IMR-90 (cell line): ENCODE data around the gene PAM. TPM values are rescaled to one million over a fixed set of nuclear protein-coding genes. Genes with fewer than 3 reads are reported as not detected.

ENCODE experiments used
- ATAC-seq: fragments of 200-7000 bp; cut with Tn5 transposase; 2 replicates; pipeline ENCODE4 v1.9.1; 2020; ENCODE audit warnings: low read depth, mild to moderate bottlenecking, moderate library complexity
- BruUV-seq: library from RNA; stranded (reverse); fragments of 400-500 nt; replicated peaks from 2 replicates; lab custom pipeline; 2021; lab: Mats Ljungman, UMichigan
- CTCF ChIA-PET: fragments of 300-600 bp; formaldehyde crosslinking; extraction: SDS; loops from one replicate; lab custom pipeline; 2021; ENCODE audit warnings: antibody characterized with exemption; lab: Yijun Ruan, JAX
- POLR2A ChIA-PET: fragments of 300-600 bp; sonication (Branson Sonifier 250); formaldehyde crosslinking; loops from one replicate; lab custom pipeline; 2022; ENCODE audit warnings: antibody characterized with exemption; ENCODE audit not compliant: unreplicated experiment; lab: Charles Lee
- DNase-seq: peaks from one replicate; pipeline ENCODE4 v3.0.0; 2013
- H2AFZ ChIP-seq: replicated peaks from 2 replicates; pipeline ENCODE3; 2013; ENCODE audit warnings: low read length, mild to moderate bottlenecking; ENCODE audit not compliant: poor library complexity
- H2AK5ac ChIP-seq: 2 replicates; pipeline ENCODE4 v1.6.1; 2013; ENCODE audit warnings: low read depth, low read length, inconsistent platforms
- H2AK9ac ChIP-seq: replicated peaks from 2 replicates; pipeline ENCODE3; 2013; ENCODE audit warnings: mild to moderate bottlenecking, low read depth, low read length, moderate library complexity; ENCODE audit not compliant: poor library complexity
- H2BK120ac ChIP-seq: 2 replicates; pipeline ENCODE4 v1.6.1; 2013; ENCODE audit warnings: low read depth, low read length, inconsistent platforms
- H2BK15ac ChIP-seq: 3 replicates; pipeline ENCODE4 v1.6.1; 2013; ENCODE audit warnings: low read depth, low read length, inconsistent platforms
- H2BK20ac ChIP-seq: 2 replicates; pipeline ENCODE4 v1.6.1; 2013; ENCODE audit warnings: low read depth, mild to moderate bottlenecking, inconsistent platforms, low read length, moderate library complexity
- H2BK5ac ChIP-seq: 2 replicates; pipeline ENCODE4 v1.6.1; 2013; ENCODE audit warnings: mild to moderate bottlenecking, low read depth, low read length, inconsistent platforms; ENCODE audit not compliant: poor library complexity, severe bottlenecking
- H3K14ac ChIP-seq: replicated peaks from 2 replicates; pipeline ENCODE4 v1.6.1; 2013; ENCODE audit warnings: low read depth, low read length, inconsistent platforms
- H3K18ac ChIP-seq: 2 replicates; pipeline ENCODE4 v1.6.1; 2013; ENCODE audit warnings: low read depth, low read length, control low read depth
- H3K23ac ChIP-seq: 2 replicates; pipeline ENCODE4 v1.6.1; 2013; ENCODE audit warnings: low read depth, low read length, inconsistent platforms
- H3K27ac ChIP-seq: 2 replicates; pipeline ENCODE4 v1.5.1; 2013; ENCODE audit warnings: mild to moderate bottlenecking, control low read depth, low read length; ENCODE audit not compliant: insufficient read depth
- H3K27me3 ChIP-seq: 2 replicates; pipeline ENCODE4 v1.6.1; 2013; ENCODE audit warnings: low read length; ENCODE audit not compliant: control insufficient read depth, insufficient read depth
- H3K36me3 ChIP-seq: 2 replicates; pipeline ENCODE4 v1.6.1; 2013; ENCODE audit warnings: low read length, mixed read lengths; ENCODE audit not compliant: control insufficient read depth, insufficient read depth
- H3K4ac ChIP-seq: 2 replicates; pipeline ENCODE4 v1.6.1; 2013; ENCODE audit warnings: low read depth, low read length, inconsistent platforms
- H3K4me1 ChIP-seq: 2 replicates; pipeline ENCODE4 v1.6.1; 2013; ENCODE audit warnings: low read length, mixed read lengths; ENCODE audit not compliant: control insufficient read depth, insufficient read depth
- H3K4me2 ChIP-seq: 2 replicates; pipeline ENCODE4 v1.6.1; 2013; ENCODE audit warnings: low read depth, mild to moderate bottlenecking, control low read depth, low read length, moderate library complexity
- H3K4me3 ChIP-seq: 2 replicates; pipeline ENCODE4 v1.5.1; 2013; ENCODE audit warnings: low read depth, mild to moderate bottlenecking, control low read depth, low read length, moderate library complexity; ENCODE audit not compliant: insufficient read depth
- H3K56ac ChIP-seq: 2 replicates; pipeline ENCODE4 v1.6.1; 2013; ENCODE audit warnings: low read length, inconsistent platforms; ENCODE audit not compliant: insufficient read depth; ENCODE audit errors: extremely low read depth
- H3K79me1 ChIP-seq, 2 experiments: 2 replicates each; pipeline ENCODE4 v1.6.1; 2013; ENCODE audit warnings: low read length in 2 of 2, inconsistent platforms in 1 of 2, low read depth in 1 of 2
- H3K9ac ChIP-seq: 2 replicates; pipeline ENCODE4 v1.6.1; 2013; ENCODE audit warnings: low read depth, low read length, control low read depth
- H3K9me1 ChIP-seq: 2 replicates; pipeline ENCODE4 v1.6.1; 2013; ENCODE audit warnings: low read length, inconsistent platforms; ENCODE audit not compliant: insufficient read depth
- H3K9me3 ChIP-seq: 2 replicates; pipeline ENCODE4 v1.6.1; 2013; ENCODE audit warnings: low read length; ENCODE audit not compliant: control insufficient read depth, insufficient read depth
- H4K20me1 ChIP-seq: 2 replicates; pipeline ENCODE4 v1.6.1; 2013; ENCODE audit warnings: low read length, inconsistent platforms; ENCODE audit not compliant: insufficient read depth
- H4K5ac ChIP-seq: 2 replicates; pipeline ENCODE4 v1.6.1; 2013; ENCODE audit warnings: mild to moderate bottlenecking, low read depth, low read length, control low read depth
- H4K8ac ChIP-seq, 2 experiments: 2 replicates each; pipeline ENCODE4 v1.6.1; 2013; ENCODE audit warnings: low read depth in 2 of 2, low read length in 2 of 2, control low read depth in 1 of 2, inconsistent platforms in 1 of 2
- H4K91ac ChIP-seq: 2 replicates; pipeline ENCODE4 v1.6.1; 2013; ENCODE audit warnings: low read depth, low read length, inconsistent platforms; ENCODE audit not compliant: insufficient read depth
- CEBPB ChIP-seq: IDR thresholded peaks from 2 replicates; pipeline ENCODE4 v1.6.1; 2012; ENCODE audit warnings: low read depth, low read length, improper control_type of control experiment
- CHD1 ChIP-seq: IDR thresholded peaks from 2 replicates; pipeline ENCODE4 v1.6.1; 2012; ENCODE audit warnings: low read depth, low read length, improper control_type of control experiment
- CTCF ChIP-seq: conservative IDR thresholded peaks from 2 replicates; pipeline ENCODE4 v1.5.1; 2012; ENCODE audit warnings: mild to moderate bottlenecking, low read depth, low read length, improper control_type of control experiment
- ELK1 ChIP-seq: fragments of 150-350 bp; IDR thresholded peaks from 2 replicates; pipeline ENCODE4 v1.6.1; 2016; ENCODE audit warnings: low read depth, mild to moderate bottlenecking, low read length, moderate library complexity, borderline replicate concordance
- FOS ChIP-seq: fragments of 150-350 bp; IDR thresholded peaks from 2 replicates; pipeline ENCODE4 v1.6.1; 2016; ENCODE audit warnings: low read depth, low read length
- MAFK ChIP-seq: IDR thresholded peaks from 2 replicates; pipeline ENCODE4 v1.6.1; 2012; ENCODE audit warnings: low read depth, low read length, improper control_type of control experiment
- MAZ ChIP-seq: IDR thresholded peaks from 2 replicates; pipeline ENCODE4 v1.6.1; 2012; ENCODE audit warnings: low read depth, mild to moderate bottlenecking, low read length, improper control_type of control experiment, moderate library complexity, borderline replicate concordance
- NFE2L2 ChIP-seq: fragments of 150-350 bp; IDR thresholded peaks from 2 replicates; pipeline ENCODE4 v1.6.1; 2016; ENCODE audit warnings: low read depth, mild to moderate bottlenecking, low read length
- POLR2A ChIP-seq: IDR thresholded peaks from 2 replicates; pipeline ENCODE4 v1.6.1; 2012; ENCODE audit warnings: mild to moderate bottlenecking, low read depth, low read length
- SMC3 ChIP-seq: fragments of 150-350 bp; IDR thresholded peaks from 2 replicates; pipeline ENCODE4 v1.6.1; 2016; ENCODE audit warnings: low read depth, mild to moderate bottlenecking, antibody characterized with exemption, low read length, moderate library complexity
- USF2 ChIP-seq: fragments of 150-350 bp; IDR thresholded peaks from 2 replicates; pipeline ENCODE4 v1.6.1; 2017; ENCODE audit warnings: mild to moderate bottlenecking, antibody characterized with exemption, low read length, low read depth
- WGBS, 2 experiments: methylation state at CpG; one replicate each; pipeline versions ENCODE4 v1.1.5 to v1.1.7; 2013; ENCODE audit warnings: missing lambda C conversion rate in 2 of 2; ENCODE audit not compliant: insufficient read length in 1 of 2; ENCODE audit errors: extremely low coverage in 2 of 2; 5-methylcytosine and 5-hydroxymethylcytosine counted together
- dilution Hi-C: fragments of 300-500 bp; cut with HindIII; formaldehyde crosslinking; loops from one replicate; pipeline ENCODE4 v1.14.3; 2018; ENCODE audit warnings: low sequenced_read_pairs; ENCODE audit not compliant: unreplicated experiment
- in situ Hi-C: fragments of 300-500 bp; cut with MboI; formaldehyde crosslinking; loops from 3 replicates; pipeline ENCODE4 v1.14.3; 2019; ENCODE audit warnings: low sequenced_read_pairs, inconsistent platforms, mixed read lengths
- intact Hi-C: fragments of 100-400 bp; cut with micrococcal nuclease; formaldehyde crosslinking; loops from 2 replicates; pipeline ENCODE4 v1.10.0; 2022
- polyA plus RNA-seq, 3 experiments: library from polyadenylated mRNA; depleted of rRNA; stranded (reverse); fragments of >200 nt; gene quantifications; 2 replicates each; pipeline ENCODE4 v1.2.3, GENCODE V29; 2012; ENCODE audit warnings: low replicate concordance in 1 of 3
- total RNA-seq: library from RNA; depleted of rRNA; stranded (reverse); fragments of >200 nt; gene quantifications from 2 replicates; pipeline ENCODE4 v1.2.3, GENCODE V29; 2012

Gene PAM
- total and polyA plus RNA-seq, 2 of the 4 experiments (the other 2 are of a cell fraction) = 115 to 179 TPM

- ATAC-seq = no peak
These were observed 210.5 kb downstream of the PAM start for GRCh38 chr5:102965653-102966052.

More at GRCh38 chr5:102965653-102966052, 210.5 kb downstream of the PAM start:
- intact Hi-C loops (no loop called here), in situ Hi-C loops (loop anchor here (10.0 kb wide), 1 partner anchor 191 kb away; no protein-coding TSS in a partner anchor), dilution Hi-C loops (no loop called here)
- ChIA-PET CTCF (no interaction called here), POLR2A (no interaction called here)
- Histone ChIP-seq H3K4me2 (no peak overlapping the region), H3K14ac (no peak overlapping the region), H3K9ac (no peak overlapping the region), H2BK15ac (no peak overlapping the region), H2BK120ac (no peak overlapping the region), H3K23ac (no peak overlapping the region), H3K18ac (no peak overlapping the region), H4K91ac (no peak overlapping the region), H2AK9ac (no peak overlapping the region), H4K5ac (no peak overlapping the region), H3K4me3 (no peak overlapping the region), H2BK5ac (no peak overlapping the region), H3K79me1 (no peaks in the 10 kb centered on the region), H3K27ac (no peak overlapping the region), H3K9me3 (no peaks in the 10 kb centered on the region), H3K4ac (no peak overlapping the region), H3K36me3 (no peaks in the 10 kb centered on the region; the same call in none of the 2 replicates), H3K27me3 (no peaks in the 10 kb centered on the region), H4K20me1 (no peaks in the 10 kb centered on the region), H3K9me1 (no peaks in the 10 kb centered on the region), H2AFZ (no peak overlapping the region), H2BK20ac (no peak overlapping the region), H2AK5ac (no peak overlapping the region), H3K4me1 (peaks cover 5% of the 10 kb centered on the region; the same call in 1 of the 2 replicates), H3K56ac (no peak overlapping the region), H4K8ac (no peak overlapping the region)
- no peak for DNase-seq
- no CpG with 5 or more reads among the region's 1 CpG for WGBS, 2 experiments
- BruUV-seq = no TSS peak
- TF ChIP-seq POLR2A = no peak
- no peak for TF ChIP-seq MAZ
- no peak for TF ChIP-seq CHD1
- no peak for TF ChIP-seq FOS
- no peak for TF ChIP-seq ELK1
- TF ChIP-seq MAFK = no peak
- TF ChIP-seq CTCF = no peak
- TF ChIP-seq CEBPB = no peak
- TF ChIP-seq NFE2L2 = no peak
- no peak for TF ChIP-seq USF2
- TF ChIP-seq SMC3 = no peak
